Endothelial cell of umbilical vein (primary cell): Measurements from ENCODE around the gene DMBX1. TPM values are rescaled to one million over a fixed set of nuclear protein-coding genes. Genes with fewer than 3 reads are reported as not detected.

Experiments used
- BruUV-seq: library from RNA; stranded (reverse); fragments of 400-500 nt; replicated peaks from 2 replicates; lab custom pipeline; 2021; lab: Mats Ljungman, UMichigan
- CTCF ChIA-PET: fragments of 300-600, 350-600 bp; sonication (Branson Sonifier 250); formaldehyde crosslinking; loops from one replicate; lab custom pipeline; 2021; ENCODE audit warnings: antibody characterized with exemption, inconsistent platforms; lab: Charles Lee
- POLR2A ChIA-PET: fragments of 300-600, 350-600 bp; sonication (Branson Sonifier 250); formaldehyde crosslinking; loops from one replicate; lab custom pipeline; 2021; ENCODE audit warnings: antibody characterized with exemption, inconsistent platforms; lab: Charles Lee
- DNase-seq: peaks from one replicate; pipeline ENCODE4 v3.0.0-alpha.2; 2011; ENCODE audit warnings: low read depth, low spot score
- FAIRE-seq: peaks from 2 replicates; lab custom pipeline; 2011; peaks lifted over from hg19 to GRCh38; lab: Jason Lieb, UNC
- H2AFZ ChIP-seq: 2 replicates; pipeline ENCODE4 v1.6.0; 2012; ENCODE audit warnings: low read depth, low read length, control low read depth, inconsistent platforms
- H3K27ac ChIP-seq: 2 replicates; pipeline ENCODE4 v1.5.1; 2011; ENCODE audit warnings: low read depth, mild to moderate bottlenecking, control low read depth, low read length, moderate library complexity; ENCODE audit not compliant: insufficient read depth
- H3K27me3 ChIP-seq, 2 experiments: 2 replicates each; pipeline versions ENCODE4 v1.6.0 to v1.6.1; 2011; ENCODE audit warnings: low read length in 2 of 2, mixed read lengths in 1 of 2; ENCODE audit not compliant: control insufficient read depth in 2 of 2, insufficient read depth in 2 of 2
- H3K36me3 ChIP-seq, 2 experiments: 2 replicates in 1 of 2; 3 replicates in 1 of 2; pipeline ENCODE4 v1.5.1; 2011; ENCODE audit warnings: low read length in 2 of 2, mild to moderate bottlenecking in 1 of 2, moderate library complexity in 1 of 2; ENCODE audit not compliant: control insufficient read depth in 2 of 2, insufficient read depth in 2 of 2; ENCODE audit errors: extremely low read depth in 1 of 2
- H3K4me1 ChIP-seq: 3 replicates; pipeline ENCODE4 v1.5.1; 2011; ENCODE audit warnings: mild to moderate bottlenecking, low read length; ENCODE audit not compliant: control insufficient read depth, insufficient read depth; ENCODE audit errors: extremely low read depth
- H3K4me2 ChIP-seq: 2 replicates; pipeline ENCODE4 v1.6.1; 2011; ENCODE audit warnings: low read length, control low read depth, mixed read lengths; ENCODE audit not compliant: insufficient read depth
- H3K4me3 ChIP-seq, 3 experiments: fragments of 200-600 bp in 1 of 3; sonication (generic), shearing (Covaris generic) in 1 of 3; replicated peaks in 1 of 3; 2 replicates each; pipeline ENCODE4 v1.5.1; 2011 to 2016; ENCODE audit warnings: control low read depth in 3 of 3, low read length in 3 of 3, mild to moderate bottlenecking in 2 of 3, inconsistent platforms in 1 of 3, low read depth in 1 of 3, moderate library complexity in 1 of 3; ENCODE audit not compliant: insufficient read depth in 1 of 3
- H3K79me2 ChIP-seq: 2 replicates; pipeline ENCODE4 v1.6.0; 2012; ENCODE audit warnings: low read length, inconsistent platforms; ENCODE audit not compliant: control insufficient read depth, insufficient read depth
- H3K9ac ChIP-seq: replicated peaks from 2 replicates; pipeline ENCODE3; 2011; ENCODE audit warnings: low read length, control low read depth; ENCODE audit not compliant: insufficient read depth; ENCODE audit errors: extremely low read depth
- H3K9me1 ChIP-seq: replicated peaks from 3 replicates; pipeline ENCODE4 v1.6.0; 2011; ENCODE audit warnings: mild to moderate bottlenecking, low read length; ENCODE audit not compliant: control insufficient read depth, insufficient read depth; ENCODE audit errors: extremely low read depth
- H3K9me3 ChIP-seq: replicated peaks from 2 replicates; pipeline ENCODE4 v1.5.1; 2012; ENCODE audit warnings: low read length, inconsistent platforms; ENCODE audit not compliant: control insufficient read depth, insufficient read depth
- H4K20me1 ChIP-seq: replicated peaks from 2 replicates; pipeline ENCODE3; 2011; ENCODE audit warnings: mild to moderate bottlenecking, low read length; ENCODE audit not compliant: control insufficient read depth, insufficient read depth; ENCODE audit errors: extremely low read depth
- EZH2 ChIP-seq: IDR thresholded peaks from 2 replicates; pipeline ENCODE4 v1.6.1; 2012; ENCODE audit warnings: borderline replicate concordance, low read depth, mild to moderate bottlenecking, moderate library complexity, low read length, inconsistent platforms; ENCODE audit not compliant: severe bottlenecking
- FOS ChIP-seq: IDR thresholded peaks from 2 replicates; pipeline ENCODE4 v1.6.1; 2011; ENCODE audit warnings: mild to moderate bottlenecking, low read length, moderate library complexity, borderline replicate concordance; ENCODE audit not compliant: insufficient read depth
- GATA2 ChIP-seq: IDR thresholded peaks from 2 replicates; pipeline ENCODE4 v1.7.0; 2011; ENCODE audit warnings: low read depth, mild to moderate bottlenecking, moderate library complexity, mixed read lengths, low read length; ENCODE audit not compliant: insufficient read length, insufficient read depth
- JUN ChIP-seq: IDR thresholded peaks from 2 replicates; pipeline ENCODE4 v1.6.1; 2011; ENCODE audit warnings: borderline replicate concordance, low read depth; ENCODE audit not compliant: insufficient read length, insufficient read depth
- MAX ChIP-seq: IDR thresholded peaks from 2 replicates; pipeline ENCODE4 v1.6.1; 2011; ENCODE audit not compliant: insufficient read depth, insufficient read length
- MYC ChIP-seq: IDR thresholded peaks from one replicate; pipeline ENCODE4 v1.6.1; 2011; ENCODE audit warnings: mild to moderate bottlenecking, low read depth, low read length
- POLR2A ChIP-seq: IDR thresholded peaks from 2 replicates; pipeline ENCODE4 v1.6.1; 2012; ENCODE audit warnings: low read depth, mild to moderate bottlenecking, control low read depth, low read length
- POLR2AphosphoS5 ChIP-seq: IDR thresholded peaks from 2 replicates; pipeline ENCODE4 v1.6.1; 2012; ENCODE audit warnings: low read depth, mild to moderate bottlenecking, control low read depth, low read length, moderate library complexity; ENCODE audit not compliant: insufficient read depth
- dilution Hi-C: fragments of 300-500 bp; cut with MboI; formaldehyde crosslinking; loops from one replicate; pipeline ENCODE4 v1.15.0; 2019; ENCODE audit warnings: low sequenced_read_pairs; ENCODE audit not compliant: extremely low pct_ligation_motif_present
- intact Hi-C: fragments of 100-400 bp; cut with micrococcal nuclease; formaldehyde crosslinking; loops from one replicate; pipeline ENCODE4 v1.10.0; 2022
- polyA plus RNA-seq, 4 experiments: library from polyadenylated mRNA; depleted of rRNA in 3 of 4; stranded (reverse) in 3 of 4; unstranded in 1 of 4; fragments of >200 nt; gene quantifications; 2 replicates each; pipeline versions ENCODE4 v1.2.1 to v1.2.3, GENCODE V29; 2011 to 2012; ENCODE audit warnings: missing spikeins in 1 of 4
- total RNA-seq: library from RNA; stranded (reverse); gene quantifications from 2 replicates; pipeline ENCODE4 v1.2.3, GENCODE V29; 2021
- TF ChIP-seq, protein P1 (sequence below), 2 donors: IDR thresholded peaks; 1 replicate in 1 of 2; 2 replicates in 1 of 2; pipeline ENCODE4 v1.5.1; 2011; ENCODE audit warnings: low read length in 2 of 2, mild to moderate bottlenecking in 2 of 2, moderate library complexity in 2 of 2, control low read depth in 1 of 2, inconsistent platforms in 1 of 2, low read depth in 1 of 2; ENCODE audit not compliant: insufficient read depth in 1 of 2; ENCODE audit errors: extremely low read depth in 1 of 2

DMBX1 gene
- total and polyA plus RNA-seq, 2 donors (not counting 3 experiments of a cell fraction or from before 2014, with no cell fraction given), result not detected

DNA sequence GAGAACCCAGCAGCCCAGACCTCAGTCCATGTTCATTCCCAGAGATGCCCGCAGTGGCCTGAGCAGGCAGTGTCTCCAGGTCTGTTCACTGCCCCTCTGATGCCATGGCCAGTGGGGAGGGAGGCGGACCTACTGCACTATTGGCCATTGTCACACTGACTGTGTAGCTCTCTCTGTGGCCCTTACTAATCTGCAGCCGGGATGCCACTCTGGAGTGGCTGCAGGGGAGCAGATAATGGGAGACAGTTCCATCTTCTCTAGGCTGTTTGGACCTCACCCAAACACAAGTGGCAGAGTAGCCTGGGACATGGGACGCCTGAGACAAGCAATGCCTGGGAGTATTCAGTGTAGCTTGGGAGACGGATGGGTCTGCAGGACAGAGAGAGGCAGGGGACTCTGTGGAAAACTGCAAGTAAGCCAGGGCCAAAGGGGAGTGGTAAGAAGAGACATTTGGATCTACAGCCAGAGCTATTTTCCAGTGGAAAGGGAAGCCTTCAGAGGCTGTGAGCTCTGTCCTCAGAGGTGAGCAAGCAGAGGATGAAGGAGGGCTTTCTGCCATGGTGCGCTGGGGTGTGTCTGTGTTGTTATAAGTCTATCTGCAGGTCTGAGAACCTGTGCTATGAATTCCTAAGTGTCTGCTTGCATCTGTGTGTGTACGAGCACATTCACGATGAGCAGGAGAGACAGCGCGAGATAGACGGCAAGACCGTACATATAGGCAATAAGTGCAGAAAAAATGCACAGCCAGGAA lies 26.7 kb downstream of the DMBX1 start:
- H3K27me3 ChIP-seq, result peaks cover 20 to 39% of the 10 kb centered on the region in 2 experiments
- H3K9me1 ChIP-seq, result no peaks in the 10 kb centered on the region
- no peak for DNase-seq
- dilution Hi-C loops, result no loop called here
- no peak overlapping the region for H3K27ac ChIP-seq
- H3K36me3 ChIP-seq, result no peaks in the 10 kb centered on the region
- H3K4me1 ChIP-seq, result no peaks in the 10 kb centered on the region
- ChIA-PET CTCF (interaction anchor here (1.1 kb wide), 1 partner anchor 10 kb away, joined by 3 read pairs; no protein-coding TSS in a partner anchor), POLR2A (no interaction called here)
- intact Hi-C loops, result no loop called here
- no TSS peak for BruUV-seq
- H3K4me3 ChIP-seq, result no peak overlapping the region
- no peaks in the 10 kb centered on the region for H3K9me3 ChIP-seq
- H4K20me1 ChIP-seq, result no peaks in the 10 kb centered on the region
- no peak overlapping the region for H3K4me2 ChIP-seq
- FAIRE-seq, result no peak
- H2AFZ ChIP-seq, result no peak overlapping the region
- H3K79me2 ChIP-seq, result no peaks in the 10 kb centered on the region
- H3K9ac ChIP-seq, result no peak overlapping the region
- TF ChIP-seq, protein P1, sequence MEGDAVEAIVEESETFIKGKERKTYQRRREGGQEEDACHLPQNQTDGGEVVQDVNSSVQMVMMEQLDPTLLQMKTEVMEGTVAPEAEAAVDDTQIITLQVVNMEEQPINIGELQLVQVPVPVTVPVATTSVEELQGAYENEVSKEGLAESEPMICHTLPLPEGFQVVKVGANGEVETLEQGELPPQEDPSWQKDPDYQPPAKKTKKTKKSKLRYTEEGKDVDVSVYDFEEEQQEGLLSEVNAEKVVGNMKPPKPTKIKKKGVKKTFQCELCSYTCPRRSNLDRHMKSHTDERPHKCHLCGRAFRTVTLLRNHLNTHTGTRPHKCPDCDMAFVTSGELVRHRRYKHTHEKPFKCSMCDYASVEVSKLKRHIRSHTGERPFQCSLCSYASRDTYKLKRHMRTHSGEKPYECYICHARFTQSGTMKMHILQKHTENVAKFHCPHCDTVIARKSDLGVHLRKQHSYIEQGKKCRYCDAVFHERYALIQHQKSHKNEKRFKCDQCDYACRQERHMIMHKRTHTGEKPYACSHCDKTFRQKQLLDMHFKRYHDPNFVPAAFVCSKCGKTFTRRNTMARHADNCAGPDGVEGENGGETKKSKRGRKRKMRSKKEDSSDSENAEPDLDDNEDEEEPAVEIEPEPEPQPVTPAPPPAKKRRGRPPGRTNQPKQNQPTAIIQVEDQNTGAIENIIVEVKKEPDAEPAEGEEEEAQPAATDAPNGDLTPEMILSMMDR (IDR thresholded peaks at IDR 0.05; ENCODE audit: extremely low read depth in 1 of 2, insufficient read depth in 1 of 2, low read depth in 1 of 2, low read length in 2 of 2), result no peak
- TF ChIP-seq FOS, result no peak
- no peak for TF ChIP-seq GATA2
- no peak for TF ChIP-seq POLR2A
- no peak for TF ChIP-seq EZH2
- TF ChIP-seq JUN, result no peak
- no peak for TF ChIP-seq MAX
- TF ChIP-seq MYC, result no peak
- no peak for TF ChIP-seq POLR2AphosphoS5
